G401 (cell line): ENCODE data around the gene HIGD1B. TPM values are rescaled to one million over a fixed set of nuclear protein-coding genes. Genes with fewer than 3 reads are reported as not detected.
A peak's percentile ranks its signal among the peaks of the same experiment; 100 is the strongest.
"Not testable (repeated sequence)": the region's sequence is repeated elsewhere in the genome, so short reads cannot be mapped to it uniquely, and the experiment has no call there.

ENCODE experiments used
- DNase-seq: peaks from one replicate; pipeline ENCODE4 v3.0.0-alpha.2; 2015; ENCODE audit warnings: low spot score
- in situ Hi-C: cut with HindIII; loops from 2 replicates; pipeline ENCODE4 v1.10.0; 2016; ENCODE audit warnings: low sequenced_read_pairs, mixed read lengths
- total RNA-seq: library from RNA; depleted of rRNA; stranded (reverse); fragments of >200 nt; shearing (Covaris generic); gene quantifications from 2 replicates; pipeline ENCODE4 v1.2.3, GENCODE V29; 2014; rRNA removed

The HIGD1B gene
- total RNA-seq = not detected in 2 replicates

DNA sequence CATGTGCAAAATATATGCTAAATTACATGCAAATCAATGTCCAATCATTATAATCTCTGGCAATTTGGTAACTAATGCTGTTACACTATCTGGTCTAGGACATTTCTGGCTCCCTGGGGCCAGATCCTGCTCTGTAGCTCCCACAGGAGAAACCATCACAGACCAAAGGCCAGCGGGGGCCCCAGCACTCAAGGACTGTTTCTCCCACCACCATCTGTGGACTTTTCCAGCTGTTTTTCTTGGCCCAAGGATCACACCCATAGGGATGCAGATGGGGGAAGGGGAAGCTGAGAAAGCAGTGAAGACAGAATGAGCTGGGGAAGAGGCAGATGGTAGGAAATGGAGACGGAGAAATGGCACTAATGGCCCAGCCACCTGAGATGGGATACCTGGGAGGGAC, at the start of gene HIGD1B:
TSS of gene HIGD1B (plus strand) at position 298 of the 400 bp plus-strand sequence. CDS start 270 bp downstream, outside the sequence.
- DNase-seq = no peak
- in situ Hi-C loops = no loop called here

DNA sequence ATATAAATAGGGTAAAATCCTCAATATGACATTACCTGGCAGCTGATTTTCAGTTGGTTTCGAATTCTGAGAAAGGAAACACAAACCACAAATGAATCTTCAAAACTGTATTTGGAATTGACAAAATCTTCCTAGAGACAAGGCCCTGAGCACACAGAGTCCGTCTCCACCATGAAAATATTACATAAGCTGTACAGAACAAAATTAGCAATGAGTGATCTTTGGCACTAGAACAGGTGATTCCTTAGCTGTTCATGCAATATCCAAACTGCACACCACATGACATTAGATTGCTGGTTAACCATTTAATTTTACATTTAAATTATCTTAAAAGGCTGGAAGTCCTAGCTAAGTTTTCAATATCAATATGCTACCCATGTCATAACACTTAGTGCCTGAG, 49.3 kb upstream of the HIGD1B start:
- in situ Hi-C loops = no loop called here
- peak; percentile 71 for DNase-seq

DNA sequence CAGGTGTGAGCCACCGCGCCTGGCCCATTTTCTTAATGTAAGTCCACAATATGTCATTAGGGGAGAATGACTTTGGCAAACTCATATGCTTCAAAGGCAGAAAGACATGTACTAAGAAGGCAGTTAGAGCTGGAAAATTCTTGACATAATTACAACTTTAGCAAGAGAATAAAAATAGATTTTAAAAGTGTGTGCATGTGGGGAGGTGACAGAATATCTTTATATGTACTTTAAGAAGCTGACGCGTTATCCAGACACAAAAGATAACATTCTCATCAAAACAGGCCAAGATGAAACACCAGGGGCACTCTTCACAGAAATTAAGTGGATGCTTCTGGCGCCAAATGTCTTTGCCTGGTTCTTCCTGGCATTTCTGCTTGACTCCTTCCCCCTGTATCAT, 45.8 kb upstream of the HIGD1B start:
- in situ Hi-C loops = no loop called here

DNA sequence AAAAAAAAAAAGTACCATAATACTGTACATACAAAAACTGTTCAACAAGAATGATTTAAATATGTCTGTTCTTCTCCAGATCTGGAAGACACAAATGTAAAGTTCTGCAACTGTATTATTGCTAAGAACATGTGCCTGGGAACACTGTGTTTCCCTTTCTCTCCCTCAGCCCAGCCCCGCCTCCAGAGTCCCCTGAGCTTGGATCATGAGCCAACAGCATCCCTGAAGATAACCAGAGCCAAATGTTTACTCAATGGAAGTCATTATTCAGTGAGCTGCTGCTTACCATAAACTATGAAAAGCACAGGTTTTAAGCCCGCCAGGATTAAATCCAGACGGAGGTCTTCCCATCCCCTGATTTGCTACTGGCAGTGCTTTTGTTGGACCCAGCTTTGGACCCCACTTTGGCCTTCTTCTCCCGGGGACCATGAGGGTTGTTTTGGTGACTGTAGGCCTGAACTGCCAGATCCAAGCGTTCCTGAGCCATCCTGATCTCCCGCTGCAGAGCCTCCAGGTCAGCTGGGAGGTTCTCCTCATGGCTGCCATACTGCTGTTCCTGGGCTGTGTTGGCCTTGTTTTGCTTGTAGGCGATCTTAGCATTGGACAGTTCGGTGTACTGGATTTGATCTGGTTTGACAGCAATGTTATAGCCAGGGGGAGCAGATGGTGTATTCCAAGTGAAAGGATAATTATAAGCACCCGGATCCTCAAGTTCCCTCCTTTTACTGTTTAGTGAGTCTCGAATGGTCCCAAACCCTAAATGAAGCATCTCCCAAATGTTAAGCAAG, 43.2 kb upstream of the HIGD1B start:
- in situ Hi-C loops = no loop called here
- peak; percentile 87 for DNase-seq

More for the DNA sequence above, 45.8 kb upstream of the HIGD1B start:
- no peak for DNase-seq

DNA sequence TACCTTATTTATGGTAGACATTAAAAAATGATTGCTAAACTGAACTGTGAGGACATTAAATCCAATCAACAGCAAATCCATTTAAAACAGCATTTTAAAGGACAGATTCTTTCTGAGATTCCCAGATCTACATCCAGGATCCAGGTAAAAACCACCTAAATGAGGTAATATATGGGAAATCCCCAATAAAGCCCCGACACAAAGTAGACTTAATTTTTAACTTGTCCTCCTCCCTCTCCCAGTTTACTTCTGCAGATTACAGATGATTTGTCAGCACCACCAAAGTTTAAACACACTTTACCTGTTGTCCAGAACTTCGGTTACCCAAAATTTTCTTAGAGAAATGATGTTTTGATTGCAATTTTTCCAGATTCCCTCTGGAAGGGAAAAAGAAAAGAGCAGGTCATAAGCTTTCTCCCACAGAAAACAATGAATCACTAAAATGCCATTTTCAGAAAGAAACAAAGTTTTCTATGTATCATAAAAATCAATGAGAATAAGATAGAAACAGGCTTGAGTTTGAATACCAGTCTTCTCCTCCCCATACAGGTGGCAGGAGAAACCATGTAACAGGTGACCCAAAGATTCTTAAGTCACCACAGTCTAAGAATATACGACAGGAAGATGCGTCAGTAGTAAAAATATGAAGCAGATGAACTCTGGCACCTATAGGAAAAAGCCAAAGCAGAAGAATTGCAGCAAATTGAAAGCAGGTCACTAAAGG, 40.4 kb upstream of the HIGD1B start:
- no peak for DNase-seq
- in situ Hi-C loops = no loop called here

DNA sequence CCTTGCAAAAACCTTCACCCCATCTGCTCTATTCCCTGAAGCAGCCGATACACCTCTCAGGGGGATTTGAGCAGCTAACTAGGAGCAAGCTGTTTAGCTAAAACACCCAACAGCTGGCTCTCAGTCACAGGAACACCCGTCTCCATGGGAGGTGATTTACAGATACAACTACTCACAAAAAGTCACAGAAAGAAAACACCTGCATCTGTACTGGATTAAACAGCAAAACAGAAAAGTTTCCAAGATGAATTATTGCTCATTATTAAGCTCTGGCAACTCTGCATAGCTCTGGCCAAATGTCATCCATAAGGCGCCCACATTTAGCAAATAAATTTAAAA, 39.9 kb upstream of the HIGD1B start:
- DNase-seq = no peak
- in situ Hi-C loops = no loop called here

DNA sequence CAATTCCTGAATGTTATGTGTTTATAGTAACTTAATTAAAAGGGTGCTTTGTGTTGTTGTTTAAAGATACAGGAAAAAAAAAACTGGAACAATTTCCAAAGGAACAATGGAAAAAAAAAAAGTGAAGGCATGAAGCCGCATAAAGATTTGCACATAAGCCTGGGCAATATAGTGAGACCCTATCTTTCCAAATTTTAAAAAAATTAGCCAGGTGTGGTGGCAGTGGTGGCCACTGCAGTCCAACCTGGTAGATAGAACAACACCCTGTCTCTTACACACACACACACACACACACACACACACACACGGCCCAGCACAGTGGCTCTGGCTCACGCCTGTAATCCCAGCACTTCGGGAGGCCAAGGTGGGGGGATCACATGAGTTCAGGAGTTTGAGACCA, 39.5 kb upstream of the HIGD1B start:
- no peak for DNase-seq
- in situ Hi-C loops = no loop called here

DNA sequence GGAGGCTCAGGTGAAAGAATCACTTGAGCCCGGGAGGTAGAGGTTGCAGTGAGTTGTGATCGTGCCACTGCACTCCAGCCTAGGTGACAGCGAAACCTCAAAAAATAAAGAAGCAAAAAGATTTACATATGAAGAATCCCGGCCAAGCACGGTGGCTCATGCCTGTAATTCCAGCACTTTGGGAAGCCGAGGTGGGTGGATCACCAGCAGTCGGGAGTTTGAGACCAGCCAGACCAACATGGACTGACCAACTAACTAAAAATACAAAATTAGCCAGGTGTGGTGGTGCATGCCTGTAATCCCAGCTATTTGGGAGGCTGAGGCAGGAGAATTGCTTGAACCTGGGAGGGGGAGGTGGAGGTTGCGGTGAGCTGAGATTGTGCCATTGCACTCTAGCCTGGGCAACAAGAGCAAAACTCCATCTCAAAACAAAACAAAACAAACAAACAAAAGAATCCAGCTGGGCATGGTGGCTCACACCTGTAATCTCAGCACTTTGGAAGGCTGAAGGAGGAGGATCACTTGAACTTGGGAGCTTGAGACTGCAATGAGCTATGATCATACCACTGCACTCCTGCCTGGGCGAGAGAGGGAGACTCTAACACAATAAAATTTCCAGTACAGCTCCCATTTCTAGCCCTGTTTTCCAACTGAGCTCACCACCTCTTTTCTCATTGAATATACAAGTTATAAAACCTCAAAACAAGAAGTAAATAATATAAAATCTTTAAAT, 38.9 kb upstream of the HIGD1B start:
- DNase-seq, in situ Hi-C loops: not testable (repeated sequence)

DNA sequence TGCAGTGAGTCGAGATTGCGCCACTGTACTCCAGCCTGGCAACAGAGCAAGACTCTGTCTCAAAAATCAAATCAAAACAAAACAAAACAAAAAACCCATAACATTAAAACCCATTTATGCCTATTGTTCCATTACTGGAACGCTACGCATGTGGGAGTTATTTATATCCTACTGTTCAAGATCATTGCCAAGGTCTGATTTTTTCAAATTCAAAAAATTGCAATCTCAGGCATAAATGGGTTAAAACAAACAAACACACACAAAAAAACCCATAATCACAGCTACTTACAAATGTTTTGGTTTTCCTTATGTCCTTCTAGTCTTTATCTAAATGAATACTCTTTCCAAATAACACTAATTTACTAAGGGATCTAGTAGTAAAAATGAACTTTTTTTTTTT, 35.4 kb upstream of the HIGD1B start:
- no peak for DNase-seq
- in situ Hi-C loops = no loop called here

DNA sequence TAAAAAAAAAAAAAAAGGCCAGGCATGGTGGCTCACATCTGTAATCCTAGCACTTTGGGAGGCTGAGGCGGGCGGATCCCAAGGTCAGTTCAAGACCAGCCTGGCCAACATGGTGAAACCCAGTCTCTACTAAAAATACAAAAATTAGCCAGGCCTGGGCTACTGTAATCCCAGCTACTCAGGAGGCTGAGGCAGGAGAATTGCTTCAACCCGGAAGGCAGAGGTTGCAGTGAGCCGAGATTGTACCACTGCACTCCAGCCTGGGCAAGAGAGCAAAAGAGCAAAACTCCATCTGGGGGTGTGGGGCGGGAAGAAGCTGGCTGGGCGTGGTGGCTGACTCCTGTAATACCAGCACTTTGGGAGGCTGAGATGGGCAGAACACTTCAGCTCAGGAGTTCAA, 29.2 kb upstream of the HIGD1B start:
- in situ Hi-C loops, DNase-seq: not testable (repeated sequence)

DNA sequence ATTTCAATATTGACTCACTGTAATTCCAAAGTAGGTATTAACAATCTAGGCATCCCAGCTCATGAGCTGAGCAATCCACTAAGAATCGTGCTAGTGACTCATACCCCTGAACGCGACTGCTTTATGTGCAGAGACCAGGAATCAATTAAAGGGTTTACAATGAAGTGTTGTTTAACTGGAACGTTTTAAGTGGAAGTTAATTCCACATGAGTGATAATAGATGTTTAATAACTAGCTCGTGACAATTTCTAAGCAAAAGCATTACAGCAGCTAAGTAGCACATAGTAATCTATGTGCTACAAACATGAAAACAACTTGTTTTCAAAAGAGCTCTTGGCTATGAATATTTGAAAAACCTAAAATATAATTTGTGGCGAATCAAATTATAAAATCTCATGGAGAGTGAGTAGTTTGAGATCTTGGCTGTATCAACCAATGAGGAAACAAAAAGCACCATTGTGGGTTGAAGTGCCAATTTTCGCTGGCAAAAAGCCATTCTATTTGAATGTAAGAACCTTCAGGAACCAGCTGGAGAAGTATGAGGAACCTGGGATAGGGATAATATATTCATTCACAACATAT, 27.0 kb upstream of the HIGD1B start:
- in situ Hi-C loops = no loop called here
- peak; percentile 59 for DNase-seq

DNA sequence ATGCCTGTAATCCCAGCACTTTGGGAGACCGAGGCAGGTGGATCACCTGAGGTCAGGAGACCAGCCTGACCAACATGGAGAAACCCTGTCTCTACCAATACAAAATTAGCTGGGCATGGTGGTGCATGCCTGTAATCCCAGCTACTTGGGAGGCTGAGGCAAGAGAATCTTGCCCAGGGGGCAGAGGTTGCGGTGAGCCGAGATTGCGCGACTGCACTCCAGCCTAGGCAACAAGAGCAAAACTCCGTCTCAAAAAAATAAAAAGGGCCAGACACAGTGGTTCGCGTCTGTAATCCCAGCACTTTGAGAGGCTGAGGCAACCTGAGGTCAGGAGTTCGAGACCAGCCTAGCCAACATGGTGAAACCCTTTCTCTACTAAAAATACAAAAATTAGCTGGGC, 22.4 kb upstream of the HIGD1B start:
- in situ Hi-C loops, DNase-seq: not testable (repeated sequence)

DNA sequence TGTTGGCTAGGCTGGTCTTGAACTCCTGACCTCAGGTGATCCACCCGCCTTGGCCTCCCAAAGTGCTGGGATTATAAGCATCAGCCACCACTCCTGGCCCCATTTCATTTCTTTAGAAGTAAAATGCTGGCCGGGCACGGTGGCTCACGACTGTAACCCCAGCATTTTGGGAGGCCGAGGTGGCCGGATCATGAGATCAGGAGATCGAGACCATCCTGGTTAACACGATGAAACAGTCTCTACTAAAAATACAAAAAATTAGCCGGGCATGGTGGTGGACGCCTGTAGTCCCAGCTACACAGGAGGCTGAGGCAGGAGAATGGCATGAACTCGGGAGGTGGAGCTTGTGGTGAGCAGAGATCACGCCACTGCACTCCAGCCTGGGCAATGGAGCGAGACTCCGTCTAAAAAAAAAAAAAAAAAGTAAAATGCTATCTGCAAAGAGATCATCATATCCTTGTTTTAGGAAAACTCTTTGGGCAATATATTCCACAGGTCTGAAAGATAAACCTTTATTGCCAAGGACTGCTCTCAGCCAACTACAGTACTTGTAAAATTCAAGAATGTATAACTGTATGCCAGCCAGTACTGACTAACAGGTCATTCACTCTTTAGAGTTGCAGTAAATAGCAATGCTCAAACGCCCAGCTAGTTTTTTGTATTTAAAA, 21.4 kb upstream of the HIGD1B start:
- in situ Hi-C loops = no loop called here
- DNase-seq = no peak

DNA sequence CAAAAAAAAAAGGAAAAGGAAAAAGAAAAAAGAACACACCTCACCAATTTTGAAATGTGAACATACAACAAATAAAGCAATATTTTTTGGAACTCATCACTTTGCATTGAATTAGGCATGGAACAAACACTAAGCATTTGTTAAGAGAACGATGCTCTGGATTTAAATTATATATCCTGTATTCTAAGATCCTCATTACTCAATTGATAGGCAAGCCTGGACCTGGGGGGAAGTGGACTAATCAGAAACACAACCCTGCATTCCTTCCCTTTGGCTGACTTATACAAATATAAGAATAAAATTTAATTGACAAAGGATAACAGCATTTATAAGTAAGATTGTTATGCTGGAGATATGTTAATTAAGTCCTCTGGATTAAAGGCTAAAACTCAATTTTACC, 19.8 kb upstream of the HIGD1B start:
- in situ Hi-C loops = no loop called here

DNA sequence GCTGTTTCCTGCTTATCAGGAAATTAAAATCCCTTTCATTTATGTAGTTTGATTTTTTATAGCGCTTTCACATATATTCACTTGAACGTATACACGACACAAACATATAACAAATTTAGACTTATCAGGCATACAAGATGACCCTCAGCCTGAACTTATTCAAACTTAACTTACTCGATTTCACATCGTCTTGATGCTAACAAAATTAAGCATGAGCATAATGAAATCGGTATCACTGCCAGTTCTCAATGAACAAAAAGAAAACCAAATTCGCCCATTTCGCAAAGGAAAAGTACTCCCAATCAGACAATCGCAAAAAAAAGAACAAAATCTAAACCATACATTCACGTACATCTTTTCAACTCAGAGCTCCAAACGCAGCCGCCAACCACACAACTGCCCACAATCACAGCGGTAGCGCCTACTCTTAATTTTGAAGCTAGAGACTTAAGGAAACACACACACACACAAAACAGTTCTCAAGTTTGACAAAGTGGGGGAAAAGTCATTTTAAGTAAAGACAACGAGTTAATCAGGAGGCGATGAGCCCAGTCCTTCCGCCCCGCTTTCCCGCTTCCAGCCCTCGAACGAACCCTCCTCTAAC, 18.7 kb upstream of the HIGD1B start:
- in situ Hi-C loops = no loop called here
- DNase-seq = peak; percentile 42

More for the DNA sequence above, 19.8 kb upstream of the HIGD1B start:
- DNase-seq = no peak

DNA sequence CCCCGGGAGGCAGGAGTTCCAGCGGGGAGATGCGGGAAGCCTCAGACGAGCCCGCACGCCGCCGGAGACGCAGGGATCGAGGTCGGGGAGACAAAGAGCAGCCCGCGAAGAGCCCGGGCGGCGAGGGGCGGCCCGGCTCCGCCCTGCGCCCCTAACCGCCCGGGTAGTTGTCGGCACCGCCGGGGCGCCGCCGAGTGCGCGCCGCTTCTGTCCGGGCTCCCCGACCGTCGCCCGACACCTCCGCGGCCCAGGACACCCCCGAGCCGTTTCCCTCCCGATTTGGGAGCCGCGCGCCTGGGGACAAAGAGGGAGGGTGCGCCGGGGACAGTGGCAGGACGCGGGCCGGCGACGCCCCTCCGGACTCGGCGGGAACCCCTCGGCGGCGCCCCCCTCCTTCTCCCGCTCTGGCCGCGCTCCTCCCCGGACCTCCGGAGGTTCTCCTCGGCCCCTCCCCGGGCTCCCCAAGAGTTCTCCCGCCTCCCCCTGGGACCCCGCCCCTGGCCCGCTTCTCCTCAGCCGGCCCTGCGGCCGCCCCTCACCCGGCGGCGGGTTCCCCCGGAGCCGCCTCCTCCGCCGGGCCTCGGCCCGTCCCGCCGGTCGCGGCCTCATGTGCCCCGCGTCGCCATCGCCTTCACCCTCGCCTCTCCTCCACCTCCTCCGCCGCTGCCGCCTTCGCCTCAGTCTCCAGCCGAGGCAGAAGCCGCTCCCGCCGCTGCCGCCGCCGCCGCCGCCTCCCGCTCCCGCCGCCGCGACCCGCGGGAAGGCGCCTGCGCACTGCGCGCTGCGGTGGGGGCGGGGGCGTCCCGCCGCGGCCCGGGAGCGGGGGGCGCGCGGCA, 17.9 kb upstream of the HIGD1B start, which contains the start of gene GJC1:
TSS of gene GJC1 (minus strand) at position 765 of the 836 bp plus-strand sequence. CDS start 24,470 bp downstream, outside the sequence.
- in situ Hi-C loops = no loop called here
- peak; percentile 20 for DNase-seq

DNA sequence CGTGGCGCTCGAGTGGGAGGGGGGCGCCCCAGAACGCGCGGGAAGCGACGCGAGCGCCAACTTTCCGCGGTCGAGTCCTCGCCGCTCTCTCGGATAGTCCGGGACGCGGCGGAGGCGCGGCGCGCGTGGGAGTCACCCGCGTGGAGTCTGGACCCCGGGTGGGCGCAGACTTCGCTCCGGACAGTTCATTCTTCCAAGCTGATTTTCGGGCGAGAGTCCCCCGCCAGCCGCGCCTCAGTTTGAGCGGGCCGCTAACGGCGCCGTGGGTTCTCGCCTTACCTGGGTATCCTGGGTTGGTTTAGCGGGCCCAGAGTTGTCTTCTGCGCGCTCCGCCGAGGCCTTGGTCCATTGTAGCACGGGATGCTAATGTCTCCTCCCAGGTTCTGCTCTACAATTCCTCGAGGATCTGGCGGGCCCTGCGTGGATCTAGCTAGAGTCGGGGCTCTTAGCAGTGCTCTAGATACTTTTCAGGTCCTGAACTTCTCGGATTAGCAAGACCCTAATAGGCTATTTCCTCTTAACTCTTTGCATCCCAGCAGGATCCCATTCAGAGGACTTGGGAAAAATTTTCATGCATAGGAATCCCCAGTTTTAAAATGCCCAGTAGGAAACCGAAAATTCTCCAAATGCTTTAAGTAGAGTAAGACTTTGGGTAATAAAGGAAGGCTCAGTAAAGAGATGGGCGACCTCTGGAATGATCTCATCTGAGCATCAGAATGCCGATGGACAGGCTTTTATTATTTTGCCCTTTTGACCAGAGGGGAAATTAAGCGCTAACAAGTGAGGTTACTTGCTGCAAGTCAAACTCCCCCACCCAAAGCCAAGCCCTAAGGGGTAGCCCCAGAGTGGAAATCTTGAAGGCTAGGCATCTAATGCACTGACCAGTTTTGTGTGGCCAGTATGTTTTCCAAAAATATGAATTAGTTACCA, 17.1 kb upstream of the HIGD1B start:
- peak; percentile 68 for DNase-seq
- in situ Hi-C loops = no loop called here
